SK-N-SH treated with all-trans-retinoic acid at 6 μM for 48 hours (cell line): ENCODE measurements around the gene BPIFB2.

Source experiments
- ARNTL ChIP-seq: fragments of 450-650 bp; formaldehyde crosslinking; IDR thresholded peaks from 2 replicates; pipeline ENCODE4 v1.5.0; 2020; ENCODE audit warnings: low read depth, mild to moderate bottlenecking, moderate library complexity, borderline replicate concordance
- CREB5 ChIP-seq: fragments of 250-450 bp; sonication (Bioruptor Pico); IDR thresholded peaks from 2 replicates; pipeline ENCODE4 v1.5.1; 2020; ENCODE audit warnings: low read depth, mild to moderate bottlenecking, moderate library complexity
- GLIS3 ChIP-seq: fragments of 250-450 bp; sonication (Bioruptor Pico); IDR thresholded peaks from 2 replicates; pipeline ENCODE4 v1.5.0; 2020; ENCODE audit warnings: mild to moderate bottlenecking, moderate library complexity
- ISL1 ChIP-seq: fragments of 250-450 bp; sonication (Bioruptor Pico); IDR thresholded peaks from 2 replicates; pipeline ENCODE4 v2.1.2; 2022; ENCODE audit warnings: mild to moderate bottlenecking, moderate library complexity
- OSR1 ChIP-seq: fragments of 250-450 bp; sonication (Bioruptor Pico); IDR thresholded peaks from 2 replicates; pipeline ENCODE4 v1.8.0; 2022; ENCODE audit warnings: moderate library complexity, mild to moderate bottlenecking, inconsistent platforms
- PPARA ChIP-seq: fragments of 250-450 bp; sonication (Bioruptor Pico); IDR thresholded peaks from 2 replicates; pipeline ENCODE4 v1.5.0; 2020; ENCODE audit warnings: mild to moderate bottlenecking, borderline replicate concordance
- RARB ChIP-seq: fragments of 250-450 bp; sonication (Bioruptor Pico); IDR thresholded peaks from 2 replicates; pipeline ENCODE4 v1.8.0; 2021; ENCODE audit warnings: mild to moderate bottlenecking, moderate library complexity
- ZC3H10 ChIP-seq: fragments of 250-450 bp; sonication (Bioruptor Pico); IDR thresholded peaks from 2 replicates; pipeline ENCODE4 v1.5.1; 2021; ENCODE audit warnings: mild to moderate bottlenecking, moderate library complexity
- ZFP30 ChIP-seq: fragments of 450-650 bp; formaldehyde crosslinking; IDR thresholded peaks from 2 replicates; pipeline ENCODE4 v1.5.0; 2022; ENCODE audit warnings: mild to moderate bottlenecking, moderate library complexity
- ZNF565 ChIP-seq: fragments of 450-650 bp; formaldehyde crosslinking; conservative IDR thresholded peaks from 2 replicates; pipeline ENCODE4 v1.5.0; 2020; ENCODE audit warnings: low read depth, mild to moderate bottlenecking, moderate library complexity
- ZNF70 ChIP-seq: fragments of 450-650 bp; formaldehyde crosslinking; IDR thresholded peaks from 2 replicates; pipeline ENCODE4 v1.5.0; 2020; ENCODE audit warnings: mild to moderate bottlenecking, moderate library complexity

- TF ChIP-seq GLIS3 = no peak
- no peak for TF ChIP-seq CREB5
- TF ChIP-seq ZC3H10 (CRISPR knock-in tag) = no peak
- TF ChIP-seq OSR1 (CRISPR knock-in tag) = no peak
- TF ChIP-seq RARB = no peak
- TF ChIP-seq ISL1 (CRISPR knock-in tag) = no peak
- TF ChIP-seq ZNF70 = no peak
- TF ChIP-seq ARNTL (CRISPR knock-in tag) = no peak
- TF ChIP-seq ZNF565 (CRISPR knock-in tag) = no peak
- TF ChIP-seq ZFP30 (CRISPR knock-in tag) = no peak
- TF ChIP-seq PPARA (CRISPR knock-in tag) = no peak
These were observed 12.2 kb downstream of the BPIFB2 start for GRCh38 chr20:33019465-33020277.
